Myocyte (in vitro differentiated cells): ENCODE results near the gene RSPO4. TPM values are rescaled to one million over a fixed set of nuclear protein-coding genes. Genes with fewer than 3 reads are reported as not detected.

Experiments used
- DNase-seq: peaks from one replicate; pipeline ENCODE4 v3.0.0-alpha.2; 2012; ENCODE audit warnings: low read depth
- total RNA-seq: library from RNA; depleted of rRNA; stranded (reverse); fragments of >200 nt; gene quantifications from 2 replicates; pipeline ENCODE4 v1.2.3, GENCODE V29; 2014

The RSPO4 gene
- total RNA-seq, 1 donor from 2014 or later, result not detected

DNA sequence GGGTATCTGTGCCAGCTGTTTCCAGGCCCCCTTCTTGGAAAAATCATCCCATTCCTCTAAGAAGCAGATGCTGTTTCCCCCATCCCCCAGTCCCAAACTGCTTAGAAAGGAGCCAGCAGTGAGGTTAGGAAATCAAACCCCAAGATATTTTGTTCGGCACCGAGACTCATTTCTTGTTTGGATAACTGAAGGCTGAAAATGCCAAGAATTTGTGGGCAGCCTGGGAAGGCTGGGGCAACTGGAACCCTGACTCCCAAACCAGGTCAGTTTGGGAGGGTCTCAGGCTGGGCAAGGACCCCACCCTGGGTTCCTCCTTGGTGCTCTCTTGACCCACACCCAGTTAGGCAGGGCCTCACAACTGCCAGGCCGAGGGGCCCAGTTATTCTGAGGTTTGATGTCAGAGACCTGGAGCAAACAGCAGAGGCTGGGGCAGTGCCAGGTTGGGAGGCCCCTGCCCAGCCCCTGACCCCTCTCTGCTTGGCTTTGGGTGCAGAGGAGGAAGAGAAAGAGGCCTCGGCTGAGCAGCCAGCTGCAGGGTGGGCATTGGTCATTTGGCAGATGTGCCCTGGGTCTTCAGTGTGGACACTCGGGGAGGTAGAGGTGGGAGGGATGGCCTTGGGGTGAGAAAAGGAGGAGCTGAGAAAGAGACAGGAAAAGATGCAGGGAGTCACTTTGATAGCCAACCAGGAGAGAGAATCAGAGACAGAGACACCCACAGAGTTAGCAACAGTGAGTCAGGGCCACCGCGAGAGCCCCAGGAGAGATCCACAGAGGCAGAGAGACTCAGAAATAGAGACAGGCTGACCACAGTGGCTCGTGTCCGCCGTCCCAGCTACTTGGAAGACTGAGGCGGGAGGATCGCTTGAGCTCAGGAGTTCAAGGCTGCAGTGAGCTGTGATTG lies 91.0 kb downstream of the RSPO4 start:
- DNase-seq, result peak; percentile 47

GRCh38 chr20:910132-910869 lies 91.8 kb downstream of the RSPO4 start:
- DNase-seq, result no peak

- no peak for DNase-seq
Measured at GRCh38 chr20:909641-910040, 92.5 kb downstream of the RSPO4 start.

Other genes starting within 250 kb of the RSPO4 start
- gene SLC52A3, start 233.8 kb downstream of the RSPO4 start, total RNA-seq, result not detected in 2 replicates
- gene FAM110A, start 168.6 kb downstream of the RSPO4 start, total RNA-seq, result 0.29 and 1.2 TPM in 2 replicates
- gene ANGPT4, start 86.0 kb downstream of the RSPO4 start, total RNA-seq, result not detected in 2 replicates
- 126 and 131 TPM in 2 replicates for gene PSMF1, start 116.3 kb upstream of the RSPO4 start, total RNA-seq
- gene TMEM74B, start 182.7 kb upstream of the RSPO4 start, total RNA-seq, result not detected in 2 replicates
- 0.10 TPM in 1 of 2 replicates, not detected in the other for gene C20orf202, start 201.1 kb upstream of the RSPO4 start, total RNA-seq
- 0.08 and 0.57 TPM in 2 replicates for gene RAD21L1, start 223.7 kb upstream of the RSPO4 start, total RNA-seq